B cell (primary cell): Measurements from ENCODE around the gene RAPGEF5. TPM values are rescaled to one million over a fixed set of nuclear protein-coding genes. Genes with fewer than 3 reads are reported as not detected.

ENCODE experiments used
- ATAC-seq: fragments of 200-7000 bp; cut with Tn5 transposase; one replicate; pipeline ENCODE4 v1.10.0; 2021; ENCODE audit warnings: low read depth, mild to moderate bottlenecking, moderate number of reproducible peaks, moderate library complexity
- CTCF ChIA-PET: fragments of 350-600 bp; sonication (Branson Sonifier 250); formaldehyde crosslinking; loops from one replicate; lab custom pipeline; 2021; ENCODE audit warnings: antibody characterized with exemption, inconsistent platforms; lab: Charles Lee
- POLR2A ChIA-PET: fragments of 350-600 bp; sonication (Branson Sonifier 250); formaldehyde crosslinking; loops from one replicate; lab custom pipeline; 2021; ENCODE audit warnings: antibody characterized with exemption; lab: Charles Lee
- DNase-seq: peaks from one replicate; pipeline ENCODE4 v3.0.0; 2013
- H2AFZ ChIP-seq: 2 replicates; pipeline ENCODE4 v1.6.1; 2012; ENCODE audit warnings: mild to moderate bottlenecking, low read depth, low read length; ENCODE audit not compliant: insufficient read depth, poor library complexity, severe bottlenecking
- H3K27ac ChIP-seq, 2 donors: 1 replicate in 1 of 2; 2 replicates in 1 of 2; pipeline ENCODE4 v1.5.1; 2012 to 2013; ENCODE audit warnings: low read length in 2 of 2, mild to moderate bottlenecking in 2 of 2, moderate library complexity in 1 of 2
- H3K27me3 ChIP-seq, 4 experiments: fragments of 200-600 bp in 1 of 4; sonication (generic) in 1 of 4; replicated peaks in 1 of 4; 1 replicate in 2 of 4; 2 replicates in 2 of 4; pipeline versions ENCODE4 v1.6.1 to v1.7.0; 2013 to 2016; ENCODE audit warnings: low read length in 3 of 4, mild to moderate bottlenecking in 2 of 4, mixed read lengths in 1 of 4, moderate library complexity in 1 of 4; ENCODE audit not compliant: insufficient read depth in 4 of 4, control insufficient read depth in 3 of 4; ENCODE audit errors: control extremely low read depth in 1 of 4
- H3K36me3 ChIP-seq, 2 experiments: replicated peaks in 1 of 2; 1 replicate in 1 of 2; 2 replicates in 1 of 2; pipeline versions ENCODE4 v1.6.1 to v1.7.1; 2013; ENCODE audit warnings: low read length in 1 of 2; ENCODE audit not compliant: insufficient read depth in 2 of 2, control insufficient read depth in 1 of 2; ENCODE audit errors: control extremely low read depth in 1 of 2, extremely low read depth in 1 of 2
- H3K4me1 ChIP-seq, 2 donors: fragments of 200-600 bp in 1 of 2; sonication (generic) in 1 of 2; 1 replicate in 1 of 2; 2 replicates in 1 of 2; pipeline versions ENCODE4 v1.5.1 to v1.6.1; 2013 to 2017; ENCODE audit warnings: low read length in 2 of 2; ENCODE audit not compliant: control insufficient read depth in 2 of 2, insufficient read depth in 2 of 2
- H3K4me2 ChIP-seq: replicated peaks from 2 replicates; pipeline ENCODE3; 2012; ENCODE audit warnings: mild to moderate bottlenecking, low read depth, low read length; ENCODE audit not compliant: poor library complexity, severe bottlenecking
- H3K4me3 ChIP-seq, 5 experiments: fragments of 200-600 bp in 1 of 5; sonication (generic) in 1 of 5; 1 replicate in 3 of 5; 2 replicates in 2 of 5; pipeline versions ENCODE4 v1.5.1 to v1.7.0; 2011 to 2016; ENCODE audit warnings: low read length in 4 of 5, mild to moderate bottlenecking in 4 of 5, low read depth in 2 of 5, control low read depth in 1 of 5, moderate library complexity in 1 of 5; ENCODE audit not compliant: insufficient read depth in 1 of 5; ENCODE audit errors: control extremely low read depth in 1 of 5, extremely low read depth in 1 of 5
- H3K79me2 ChIP-seq: fragments of 200-600 bp; sonication (generic); one replicate; pipeline ENCODE4 v1.6.0; 2016; ENCODE audit warnings: low read length; ENCODE audit not compliant: control insufficient read depth, insufficient read depth
- H3K9ac ChIP-seq: fragments of 200-600 bp; sonication (generic); 2 replicates; pipeline ENCODE4 v1.6.1; 2017; ENCODE audit warnings: mild to moderate bottlenecking, low read length, moderate library complexity
- H3K9me3 ChIP-seq, 3 donors: one replicate each; pipeline versions ENCODE4 v1.6.1 to v1.7.1; 2013; ENCODE audit warnings: low read length in 2 of 3; ENCODE audit not compliant: control insufficient read depth in 2 of 3, insufficient read depth in 1 of 3; ENCODE audit errors: control extremely low read depth in 1 of 3
- H4K20me1 ChIP-seq: 2 replicates; pipeline ENCODE4 v1.6.0; 2012; ENCODE audit warnings: mild to moderate bottlenecking, low read length; ENCODE audit not compliant: insufficient read depth, control insufficient read depth, poor library complexity, severe bottlenecking
- H3K27ac Mint-ChIP-seq: one replicate; pipeline ENCODE4 v1.8.0; 2021; ENCODE audit warnings: mixed read lengths
- H3K27me3 Mint-ChIP-seq: one replicate; pipeline ENCODE4 v1.8.0; 2021; ENCODE audit warnings: mixed read lengths
- H3K4me1 Mint-ChIP-seq: one replicate; pipeline ENCODE4 v1.8.0; 2021; ENCODE audit warnings: mixed read lengths
- H3K4me3 Mint-ChIP-seq: one replicate; pipeline ENCODE4 v1.8.0; 2021; ENCODE audit warnings: mixed read lengths
- H3K9me3 Mint-ChIP-seq: one replicate; pipeline ENCODE4 v1.8.0; 2022; ENCODE audit warnings: mixed read lengths; ENCODE audit not compliant: insufficient read depth
- EZH2 ChIP-seq: IDR thresholded peaks from 2 replicates; pipeline ENCODE4 v1.6.1; 2012; ENCODE audit warnings: borderline replicate concordance, low read depth, mild to moderate bottlenecking, moderate library complexity, low read length; ENCODE audit not compliant: insufficient read depth, poor library complexity, severe bottlenecking
- WGBS: methylation state at CpG from one replicate; pipeline ENCODE4 v1.1.5; 2013; ENCODE audit warnings: missing lambda C conversion rate; ENCODE audit not compliant: insufficient coverage; 5-methylcytosine and 5-hydroxymethylcytosine counted together
- intact Hi-C: fragments of 100-400 bp; cut with micrococcal nuclease; formaldehyde crosslinking; loops from one replicate; pipeline ENCODE4 v1.10.0; 2022
- polyA plus RNA-seq: library from polyadenylated mRNA; depleted of rRNA; stranded (reverse); fragments of >200 nt; gene quantifications from 2 replicates; pipeline ENCODE4 v1.2.3, GENCODE V29; 2012
- total RNA-seq, 2 donors: library from RNA; stranded (reverse); fragments of 120-200 nt in 1 of 2; gene quantifications; 1 replicate in 1 of 2; 2 replicates in 1 of 2; pipeline versions ENCODE4 v1.2.3 to v1.2.4, GENCODE V29; 2013 to 2022
- TF ChIP-seq, protein P1 (sequence below): fragments of 200-600 bp; IDR thresholded peaks from one replicate; pipeline ENCODE4 v1.8.0; 2022; ENCODE audit warnings: antibody characterized with exemption, mild to moderate bottlenecking

Gene RAPGEF5
- total and polyA plus RNA-seq, 2 donors (not counting 1 experiment from before 2014, with no cell fraction given) = 1.5 to 37.6 TPM

DNA sequence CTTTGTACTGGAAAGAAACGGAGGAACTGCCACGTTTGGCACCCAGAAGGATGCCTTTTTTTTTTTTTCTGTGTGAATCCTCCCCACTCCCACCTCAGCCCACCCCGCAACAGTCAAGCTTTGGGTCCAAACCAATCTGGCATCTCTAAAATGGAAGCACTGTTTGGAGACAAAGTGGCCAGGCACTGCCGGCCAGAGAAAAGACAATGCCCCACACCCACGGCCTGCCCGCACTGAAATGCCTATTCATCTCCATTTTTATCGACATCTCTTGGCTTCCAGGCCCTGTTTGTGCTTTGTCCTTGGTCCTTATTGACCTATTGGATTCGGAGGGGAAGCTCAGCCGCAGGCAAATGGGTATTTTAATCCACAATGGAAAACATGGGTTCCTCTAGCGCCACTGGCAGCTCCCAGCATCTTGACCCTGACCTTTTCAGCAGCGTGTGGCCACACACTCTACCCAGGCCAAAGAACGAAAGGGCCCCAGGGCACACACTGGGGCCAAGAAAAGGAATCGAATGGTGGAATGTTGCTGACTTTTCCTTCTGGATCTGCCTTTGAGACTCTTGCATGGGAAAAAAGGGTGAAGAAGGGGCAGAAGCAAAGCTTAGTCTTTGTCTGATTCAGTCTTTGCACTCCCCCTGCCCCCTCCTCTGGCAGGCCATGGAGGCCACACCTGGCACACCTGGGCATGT lies 248.7 kb downstream of the RAPGEF5 start:
- Histone ChIP-seq H3K79me2 (no peaks in the 10 kb centered on the region), H3K4me3 (no peak overlapping the region), H3K36me3 (no peaks in the 10 kb centered on the region), H3K4me1 (no peaks in the 10 kb centered on the region), H4K20me1 (no peaks in the 10 kb centered on the region), H2AFZ (no peak overlapping the region), H3K4me2 (no peak overlapping the region), H3K9me3 (no peaks in the 10 kb centered on the region), H3K27ac (no peak overlapping the region), H3K9ac (no peak overlapping the region), H3K27me3 (peaks cover 0 to under 1% (median 0%) of the 10 kb centered on the region in 4 experiments)
- WGBS = 82% methylated on average over 13 of the region's 13 CpGs
- CTCF ChIA-PET = interaction anchor here (1.6 to 9.2 kb wide), 6 partner anchors 9 to 393 kb away, joined by 5 to 109 read pairs (median 52); partner anchors contain the start of gene STEAP1B
- no peaks in the 10 kb centered on the region for H3K9me3 Mint-ChIP-seq
- no peak for ATAC-seq
- TF ChIP-seq, protein P1, sequence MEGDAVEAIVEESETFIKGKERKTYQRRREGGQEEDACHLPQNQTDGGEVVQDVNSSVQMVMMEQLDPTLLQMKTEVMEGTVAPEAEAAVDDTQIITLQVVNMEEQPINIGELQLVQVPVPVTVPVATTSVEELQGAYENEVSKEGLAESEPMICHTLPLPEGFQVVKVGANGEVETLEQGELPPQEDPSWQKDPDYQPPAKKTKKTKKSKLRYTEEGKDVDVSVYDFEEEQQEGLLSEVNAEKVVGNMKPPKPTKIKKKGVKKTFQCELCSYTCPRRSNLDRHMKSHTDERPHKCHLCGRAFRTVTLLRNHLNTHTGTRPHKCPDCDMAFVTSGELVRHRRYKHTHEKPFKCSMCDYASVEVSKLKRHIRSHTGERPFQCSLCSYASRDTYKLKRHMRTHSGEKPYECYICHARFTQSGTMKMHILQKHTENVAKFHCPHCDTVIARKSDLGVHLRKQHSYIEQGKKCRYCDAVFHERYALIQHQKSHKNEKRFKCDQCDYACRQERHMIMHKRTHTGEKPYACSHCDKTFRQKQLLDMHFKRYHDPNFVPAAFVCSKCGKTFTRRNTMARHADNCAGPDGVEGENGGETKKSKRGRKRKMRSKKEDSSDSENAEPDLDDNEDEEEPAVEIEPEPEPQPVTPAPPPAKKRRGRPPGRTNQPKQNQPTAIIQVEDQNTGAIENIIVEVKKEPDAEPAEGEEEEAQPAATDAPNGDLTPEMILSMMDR = no peak
- no peak for TF ChIP-seq EZH2
- H3K27me3 Mint-ChIP-seq = peaks cover 2% of the 10 kb centered on the region
- intact Hi-C loops = no loop called here
- POLR2A ChIA-PET = no interaction called here
- no peak overlapping the region for H3K4me3 Mint-ChIP-seq
- H3K27ac Mint-ChIP-seq = no peak overlapping the region
- no peak for DNase-seq
- H3K4me1 Mint-ChIP-seq = peaks cover 3% of the 10 kb centered on the region

DNA sequence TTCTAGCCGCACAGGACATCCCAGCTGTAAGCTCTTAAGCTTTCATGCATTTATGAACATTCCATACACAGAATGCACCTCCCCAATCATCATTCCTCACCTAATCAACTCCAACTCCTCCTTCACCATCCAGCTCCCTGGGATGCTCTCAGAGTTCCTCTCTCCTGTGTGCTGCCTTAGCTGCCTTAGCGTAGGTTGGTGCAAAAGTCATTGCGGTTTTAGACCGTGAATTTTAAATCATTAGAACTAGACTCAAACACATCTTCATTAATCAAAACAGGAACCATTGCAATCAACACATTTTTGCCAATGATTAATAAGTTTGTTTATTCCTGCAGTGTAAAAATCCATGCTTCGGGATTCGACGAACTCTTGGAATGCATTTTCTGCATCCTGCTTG lies 251.4 kb downstream of the RAPGEF5 start:
- Mint-ChIP-seq H3K27ac (no peak overlapping the region), H3K9me3 (no peaks in the 10 kb centered on the region), H3K4me3 (no peak overlapping the region), H3K27me3 (peaks cover 18% of the 10 kb centered on the region), H3K4me1 (peaks cover 3% of the 10 kb centered on the region)
- 100% methylated on average over 4 of the region's 7 CpGs for WGBS
- TF ChIP-seq, protein P1 = no peak
- no peak for TF ChIP-seq EZH2
- H3K27ac ChIP-seq = no peak overlapping the region
- no peaks in the 10 kb centered on the region for H3K9me3 ChIP-seq
- no peak overlapping the region for H3K9ac ChIP-seq
- POLR2A ChIA-PET = no interaction called here
- H2AFZ ChIP-seq = no peak overlapping the region
- H3K4me3 ChIP-seq = no peak overlapping the region
- no peaks in the 10 kb centered on the region for H4K20me1 ChIP-seq
- no peak overlapping the region for H3K4me2 ChIP-seq
- no peaks in the 10 kb centered on the region for H3K79me2 ChIP-seq
- no peaks in the 10 kb centered on the region for H3K4me1 ChIP-seq
- H3K36me3 ChIP-seq = no peaks in the 10 kb centered on the region
- DNase-seq (no peak), ATAC-seq (no peak)
- H3K27me3 ChIP-seq = peaks cover 0 to 3% (median 1%) of the 10 kb centered on the region in 4 experiments
- intact Hi-C loops = no loop called here
- CTCF ChIA-PET = interaction anchor here (1.2 to 9.2 kb wide), 8 partner anchors 22 to 395 kb away, joined by 3 to 72 read pairs (median 5); partner anchors contain the start of gene STEAP1B
